Activated CD8-positive, alpha-beta memory T cell treated with anti-CD3 and anti-CD28 coated beads, Interleukin-2, amount 50 U/mL, for 24 hours (primary cell): Measurements from ENCODE around the gene STX5.
"Not testable (repeated sequence)": the region's sequence is repeated elsewhere in the genome, so short reads cannot be mapped to it uniquely, and the experiment has no call there.

Source experiments
- DNase-seq: peaks from one replicate; pipeline ENCODE4 v3.0.0-alpha.2; 2020; ENCODE audit errors: extremely low read depth

STX5 gene

GRCh38 chr11:62854013-62854824 is 22.4 kb upstream of the STX5 start:
- DNase-seq, result no peak

- no peak for DNase-seq
Measured at GRCh38 chr11:62853279-62853965, 21.6 kb upstream of the STX5 start.

- no peak for DNase-seq
Measured at GRCh38 chr11:62852523-62853188, 20.8 kb upstream of the STX5 start.

- DNase-seq, result no peak
Measured at GRCh38 chr11:62851807-62852522, 20.1 kb upstream of the STX5 start.

GRCh38 chr11:62850911-62851806 is 19.3 kb upstream of the STX5 start:
- no peak for DNase-seq

GRCh38 chr11:62847767-62848314 is 16.0 kb upstream of the STX5 start:
- DNase-seq, result no peak

GRCh38 chr11:62846177-62846576 is 14.3 kb upstream of the STX5 start:
- DNase-seq, result no peak

- DNase-seq, result no peak
Measured at GRCh38 chr11:62844154-62844553, 12.3 kb upstream of the STX5 start.

- no peak for DNase-seq
Measured at GRCh38 chr11:62843466-62843865, 11.6 kb upstream of the STX5 start.

GRCh38 chr11:62842891-62843290 is 11.0 kb upstream of the STX5 start:
- DNase-seq, result not testable (repeated sequence)

- DNase-seq, result no peak
Measured at GRCh38 chr11:62842171-62842741, 10.4 kb upstream of the STX5 start.

- peak; percentile 62 for DNase-seq
Measured at GRCh38 chr11:62841361-62842170, 9.7 kb upstream of the STX5 start.

- DNase-seq, result peak; percentile 69
Measured at GRCh38 chr11:62840721-62841360, 9.0 kb upstream of the STX5 start.

- DNase-seq, result peak; percentile 87
Measured at GRCh38 chr11:62839050-62839945, 7.4 kb upstream of the STX5 start, which contains the start of gene WDR74. Gene WDR74, minus strand, starts transcription at chr11:62839590. Its CDS starts 20 bp downstream, at chr11:62839570.

GRCh38 chr11:62835336-62835735 is 3.5 kb upstream of the STX5 start:
- no peak for DNase-seq

- DNase-seq, result no peak
Measured at GRCh38 chr11:62832336-62833234, 734 bp upstream of the STX5 start, which contains the start of gene TEX54. Gene TEX54, minus strand, starts transcription at chr11:62832841.
